Measurements from ENCODE around the gene CTRB1. TPM values are rescaled to one million over a fixed set of nuclear protein-coding genes. Genes with fewer than 3 reads are reported as not detected.

Gene CTRB1
- total and polyA plus RNA-seq, 10 donors = 0.59 to 25.2 (median 2.5) TPM; not detected in 2

- TF ChIP-seq CTCF (IDR thresholded peaks at IDR 0.05 in 8 of 11, conservative IDR thresholded peaks at IDR 0.05 in 3 of 11) = no peak
- TF ChIP-seq POLR2AphosphoS5 (IDR thresholded peaks at IDR 0.05) = no peak
- no peak for TF ChIP-seq POLR2A (IDR thresholded peaks at IDR 0.05)
- no peak for DNase-seq
- Histone ChIP-seq H3K27me3 (replicated peaks in 1 of 7) (peaks cover 0 to 80% (median 5%) of the 10 kb centered on the region in 7 donors), H3K27ac (peak overlapping the region in 5 of 8 donors; percentile 53 to 68 (median 63)), H3K36me3 (peaks cover 0 to 92% (median 13%) of the 10 kb centered on the region in 6 donors), H3K4me1 (peaks cover 15 to 81% (median 48%) of the 10 kb centered on the region in 6 donors), H3K9me3 (no peaks in the 10 kb centered on the region), H3K4me3 (no peak overlapping the region)
- intact Hi-C loops (cut with DNase I; ENCODE audit: low total_unique reads) = no loop called here
- WGBS, 5 donors = 81 to 96% (median 87%) methylated on average over 14 to 18 of the region's 18 CpGs
Observed at GRCh38 chr16:75237398-75238131, 18.8 kb downstream of the CTRB1 start.

DNA sequence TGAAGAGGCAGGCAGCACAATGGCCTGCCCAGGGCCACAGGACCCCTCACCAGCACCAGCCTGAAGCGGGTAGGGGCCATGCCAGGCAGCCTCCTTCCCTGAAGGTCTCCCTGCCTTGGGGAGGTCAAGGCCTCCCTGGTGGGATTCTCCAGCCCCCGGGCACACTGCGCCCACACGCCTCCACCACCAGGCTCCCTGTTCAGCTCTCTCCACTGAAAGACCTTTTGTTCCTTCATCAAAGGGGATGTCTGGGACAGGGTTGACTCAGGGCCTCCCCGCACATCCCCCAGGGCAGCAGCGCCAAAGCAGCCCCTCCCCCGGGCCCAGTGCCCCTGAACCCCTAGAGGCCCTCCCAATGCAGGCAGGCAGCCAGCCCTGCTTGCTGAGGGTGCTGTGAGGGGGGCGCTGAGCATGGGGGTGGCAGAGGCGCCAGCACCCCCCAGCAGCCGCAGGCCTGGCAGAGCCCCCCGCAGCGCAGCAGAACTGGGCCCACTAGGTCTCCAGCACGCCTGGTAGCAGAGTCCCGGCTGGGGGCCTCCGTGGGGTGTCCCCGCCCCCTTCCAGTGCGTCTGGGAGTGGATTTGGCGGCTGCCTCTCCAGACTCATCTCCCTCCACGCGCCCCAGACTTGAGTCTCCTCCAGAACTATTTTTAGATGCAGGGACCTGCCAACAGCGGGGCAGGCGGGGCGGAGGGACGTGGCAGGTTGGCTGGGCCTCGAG lies 19.5 kb downstream of the CTRB1 start:
- peak; percentile 75 for DNase-seq
- Histone ChIP-seq H3K4me1 (peaks cover 15 to 87% (median 53%) of the 10 kb centered on the region in 6 donors), H3K27me3 (replicated peaks in 1 of 7) (peaks cover 0 to 78% (median 5%) of the 10 kb centered on the region in 7 donors), H3K27ac (peak overlapping the region in 7 of 8 donors; percentile 29 to 68 (median 62)), H3K4me3 (no peak overlapping the region), H3K36me3 (peaks cover 0 to 91% (median 13%) of the 10 kb centered on the region in 6 donors), H3K9me3 (no peaks in the 10 kb centered on the region)
- TF ChIP-seq CTCF (IDR thresholded peaks at IDR 0.05 in 8 of 11, conservative IDR thresholded peaks at IDR 0.05 in 3 of 11) = no peak
- peak in 2 of 3 donors; percentile 19 to 22 for TF ChIP-seq POLR2AphosphoS5 (IDR thresholded peaks at IDR 0.05)
- 61 to 76% (median 65%) methylated on average over 6 to 25 of the region's 25 CpGs for WGBS, 5 donors
- intact Hi-C loops (cut with DNase I; ENCODE audit: low total_unique reads) = no loop called here

- Histone ChIP-seq H3K27ac (peak overlapping the region in 7 of 8 donors; percentile 29 to 68 (median 62)), H3K4me3 (no peak overlapping the region), H3K4me1 (peaks cover 19 to 88% (median 58%) of the 10 kb centered on the region in 6 donors), H3K9me3 (no peaks in the 10 kb centered on the region), H3K27me3 (replicated peaks in 1 of 7) (peaks cover 0 to 78% (median 5%) of the 10 kb centered on the region in 7 donors), H3K36me3 (peaks cover 0 to 86% (median 13%) of the 10 kb centered on the region in 6 donors)
- TF ChIP-seq POLR2AphosphoS5 (IDR thresholded peaks at IDR 0.05) (peak in 2 of 3 donors; percentile 1 to 22), CTCF (IDR thresholded peaks at IDR 0.05 in 8 of 11, conservative IDR thresholded peaks at IDR 0.05 in 3 of 11) (no peak)
- intact Hi-C loops (cut with DNase I; ENCODE audit: low total_unique reads) = no loop called here
- DNase-seq = no peak
- 58 to 75% (median 63%) methylated on average over 4 to 16 of the region's 16 CpGs for WGBS, 5 donors
Observed at GRCh38 chr16:75238853-75239541, 20.2 kb downstream of the CTRB1 start.
